ENCODE measurements around the gene SLC38A1.
"Not testable (repeated sequence)": the region's sequence is repeated elsewhere in the genome, so short reads cannot be mapped to it uniquely, and the experiment has no call there.

SLC38A1 gene

DNA sequence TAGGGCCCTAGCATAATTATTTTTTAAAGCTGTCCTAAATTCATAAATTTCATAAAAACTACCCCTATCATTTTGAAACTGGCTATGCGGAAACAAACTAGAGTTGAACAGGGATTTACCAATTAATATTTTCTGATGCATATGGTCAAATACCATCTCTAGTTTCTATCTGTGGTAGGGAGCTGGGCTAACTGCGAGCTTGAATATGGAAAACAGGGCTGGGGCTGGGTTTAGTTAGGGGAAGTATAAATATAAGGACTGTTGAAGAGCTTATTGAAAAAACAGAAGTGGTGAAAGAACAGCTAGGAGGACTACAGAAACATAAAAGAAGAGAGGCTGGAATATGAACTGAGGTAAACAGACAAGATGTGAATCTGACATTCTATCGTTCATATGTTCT lies 91.8 kb downstream of the SLC38A1 start:
- in situ Hi-C loops (cut with MboI; ENCODE audit: low sequenced_read_pairs), result no loop called here

DNA sequence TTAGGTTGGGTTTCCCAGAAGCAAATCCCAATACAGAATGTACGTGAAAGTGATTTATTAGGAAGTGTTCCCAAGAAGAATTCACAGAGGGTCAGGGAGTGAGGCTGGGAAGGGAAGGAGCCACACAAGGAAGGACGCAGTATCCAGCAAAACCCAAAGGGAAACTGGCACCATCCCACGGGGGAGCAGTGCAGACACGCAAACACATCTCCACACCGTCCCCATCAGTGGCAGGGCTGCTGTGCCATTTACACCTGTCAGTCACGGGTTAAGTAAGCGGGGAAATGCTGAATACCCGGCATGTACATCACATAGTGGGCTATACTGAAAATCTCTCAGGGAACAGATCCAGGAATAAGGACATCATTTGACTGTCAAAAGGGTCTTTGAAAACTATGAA lies 93.9 kb downstream of the SLC38A1 start:
- in situ Hi-C loops (cut with MboI; ENCODE audit: low sequenced_read_pairs), result no loop called here

DNA sequence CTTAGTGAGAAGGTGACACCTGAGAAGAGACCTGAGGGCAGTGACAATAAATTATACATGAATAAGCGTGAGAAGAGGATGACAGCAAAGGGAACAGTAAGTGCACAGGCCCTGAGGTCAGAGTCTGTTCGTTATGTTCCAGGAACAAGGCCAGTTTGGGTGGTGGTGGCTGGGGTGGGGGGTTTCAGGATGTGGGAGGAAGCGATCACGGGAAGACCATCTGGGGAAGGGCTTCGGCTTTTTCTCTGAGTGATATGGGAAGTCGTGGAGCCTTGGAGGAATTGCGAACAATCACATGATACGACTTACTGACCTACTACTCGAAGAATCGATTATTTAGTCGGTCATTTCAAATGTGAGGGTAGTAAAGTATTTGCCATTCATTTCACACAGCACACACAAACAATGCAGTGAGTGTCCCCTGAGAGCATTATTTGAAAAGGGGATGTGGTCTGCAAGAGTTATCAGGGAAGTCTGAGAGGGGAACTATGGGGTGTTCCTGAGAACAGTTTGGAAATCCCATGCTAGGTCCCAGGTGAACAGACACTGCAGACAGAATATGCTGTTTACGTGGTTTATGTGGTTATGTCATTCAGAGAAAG lies 94.7 kb downstream of the SLC38A1 start:
- in situ Hi-C loops (cut with MboI; ENCODE audit: low sequenced_read_pairs), result no loop called here

DNA sequence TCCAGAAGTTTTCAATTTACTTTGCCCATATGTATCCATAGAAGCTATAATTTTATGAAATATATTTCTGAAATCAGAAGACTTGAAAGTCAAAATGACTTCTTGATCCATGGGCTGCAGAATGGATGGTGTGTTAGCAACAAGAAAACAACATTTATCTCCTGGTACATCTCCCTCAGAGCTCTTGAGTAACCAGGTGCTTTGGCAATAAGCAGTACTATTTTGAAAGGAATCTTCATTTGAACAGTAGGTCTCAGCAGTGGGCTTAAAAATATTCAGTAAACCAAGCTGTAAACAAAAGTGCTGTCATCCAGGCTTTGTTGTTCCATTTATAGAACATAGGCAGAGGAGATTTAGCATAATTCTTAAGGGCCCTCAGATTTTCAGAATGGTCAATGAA lies 100.4 kb downstream of the SLC38A1 start:
- in situ Hi-C loops (cut with MboI; ENCODE audit: low sequenced_read_pairs), result no loop called here

DNA sequence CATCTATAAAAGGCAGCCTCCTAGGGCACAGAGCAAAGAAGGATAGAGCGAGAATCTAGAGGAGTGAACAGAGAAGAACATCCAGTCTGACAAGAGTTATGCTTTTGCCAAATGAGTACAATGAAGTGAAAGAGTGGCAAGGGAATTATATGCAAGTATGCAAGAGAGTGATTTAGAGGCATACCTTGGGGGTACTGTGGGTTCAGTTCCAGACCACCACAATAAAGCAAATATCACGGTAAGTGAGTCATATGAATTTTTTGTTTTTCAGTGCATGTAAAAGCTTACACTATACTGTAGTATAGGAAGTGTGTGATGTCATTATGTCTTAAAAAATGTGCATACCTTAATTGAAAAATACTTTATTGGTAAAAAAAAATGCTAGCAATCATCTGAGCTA lies 101.4 kb downstream of the SLC38A1 start:
- in situ Hi-C loops (cut with MboI; ENCODE audit: low sequenced_read_pairs), result no loop called here

DNA sequence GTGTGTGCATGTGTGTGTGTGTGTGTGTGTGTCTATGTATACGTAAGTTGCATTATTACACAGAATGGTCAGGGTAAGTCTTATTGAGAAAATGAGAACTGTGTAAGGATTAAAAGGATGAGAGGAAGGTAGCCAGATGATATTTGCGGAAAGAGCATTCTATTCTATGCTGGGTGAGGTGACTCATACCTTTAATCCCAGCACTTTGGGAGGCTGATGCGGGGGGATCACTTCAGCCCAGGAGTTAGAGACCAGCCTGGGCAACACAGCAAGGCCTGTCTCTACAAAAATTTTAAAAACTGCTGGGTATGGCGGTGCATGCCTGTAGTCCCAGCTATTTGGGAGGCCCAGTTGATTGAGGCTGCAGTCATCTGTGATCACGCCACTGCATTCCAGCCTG lies 103.7 kb downstream of the SLC38A1 start:
- in situ Hi-C loops (cut with MboI; ENCODE audit: low sequenced_read_pairs), result no loop called here

DNA sequence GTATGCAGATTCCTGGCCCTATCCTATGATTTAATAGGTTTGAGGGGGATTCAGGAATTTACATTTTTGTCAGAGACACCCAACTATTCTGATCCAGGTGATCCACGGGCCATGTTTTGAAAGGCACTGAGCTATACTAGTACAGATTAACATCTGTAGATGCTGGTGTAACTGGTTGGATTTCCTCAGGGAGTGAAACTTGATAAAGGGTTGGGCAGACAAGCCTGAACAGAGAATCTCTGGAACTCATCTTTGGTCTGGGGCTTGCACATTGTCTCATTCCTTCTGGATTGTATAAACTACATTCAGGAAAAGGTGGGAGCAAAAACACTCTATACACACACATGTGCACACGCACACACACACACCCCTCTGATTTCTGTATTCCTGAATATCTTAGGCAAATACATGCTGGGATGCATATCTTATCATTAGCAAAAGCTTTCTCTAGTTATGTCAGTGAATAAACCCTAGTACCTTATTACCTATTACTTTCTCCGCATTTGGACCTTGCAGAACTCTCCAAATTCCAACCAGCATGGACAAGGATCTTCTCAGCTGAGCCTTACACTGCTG lies 104.6 kb downstream of the SLC38A1 start:
- in situ Hi-C loops (cut with MboI; ENCODE audit: low sequenced_read_pairs), result no loop called here

DNA sequence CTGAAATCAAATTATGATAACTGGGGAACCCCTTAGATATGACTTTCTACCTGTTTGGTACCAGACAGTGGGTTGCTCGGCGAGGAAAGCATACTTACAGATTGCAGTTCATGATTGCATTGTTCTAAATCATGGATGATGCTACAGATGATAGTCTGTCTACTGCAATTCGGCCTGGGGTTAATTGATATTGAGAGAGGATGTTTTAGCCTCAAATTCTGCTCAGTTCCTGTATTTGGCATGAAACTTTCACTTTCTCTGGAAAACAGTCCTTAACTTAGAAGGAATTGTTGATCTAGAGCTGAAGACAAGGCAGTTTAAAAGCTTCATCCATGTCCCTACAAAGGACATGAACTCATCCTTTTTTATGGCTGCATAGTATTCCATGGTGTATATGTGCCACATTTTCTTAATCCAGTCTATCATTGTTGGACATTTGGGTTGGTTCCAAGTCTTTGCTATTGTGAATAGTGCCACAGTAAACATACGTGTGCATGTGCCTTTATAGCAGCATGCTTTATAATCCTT lies 106.2 kb downstream of the SLC38A1 start:
- in situ Hi-C loops (cut with MboI; ENCODE audit: low sequenced_read_pairs), result not testable (repeated sequence)

DNA sequence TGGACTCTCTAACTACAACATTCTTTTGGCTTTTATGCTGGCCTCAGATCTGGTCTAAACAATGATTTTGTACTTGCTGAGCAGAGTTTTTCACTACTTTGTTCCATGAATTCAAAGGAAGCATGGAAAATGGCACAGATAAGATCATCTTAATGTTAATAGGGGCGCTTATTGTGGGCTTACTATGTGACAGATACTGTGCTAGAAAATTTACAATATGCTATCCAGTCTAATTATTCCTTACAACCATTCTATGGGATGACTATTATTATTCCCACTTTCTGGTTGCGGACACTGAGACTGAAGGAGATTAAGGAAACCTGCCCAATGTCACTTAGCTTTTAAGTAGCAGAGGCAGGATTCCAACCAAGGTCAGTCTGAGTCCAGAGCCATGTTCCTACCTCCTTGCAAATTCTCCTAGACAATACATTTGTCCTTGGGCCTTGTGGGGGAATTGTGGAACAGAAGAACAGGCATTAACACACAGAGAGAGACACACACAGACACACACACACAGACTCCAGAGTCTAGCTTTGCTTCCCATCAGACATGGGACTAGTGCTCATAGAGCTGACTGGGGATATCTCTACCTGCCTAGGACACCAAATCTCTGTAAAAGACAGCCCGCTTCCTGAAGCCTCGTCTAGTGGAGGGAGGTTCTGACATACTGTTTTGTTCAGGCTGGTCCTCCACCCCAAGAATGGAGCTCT lies 107.7 kb downstream of the SLC38A1 start:
- in situ Hi-C loops (cut with MboI; ENCODE audit: low sequenced_read_pairs), result no loop called here

DNA sequence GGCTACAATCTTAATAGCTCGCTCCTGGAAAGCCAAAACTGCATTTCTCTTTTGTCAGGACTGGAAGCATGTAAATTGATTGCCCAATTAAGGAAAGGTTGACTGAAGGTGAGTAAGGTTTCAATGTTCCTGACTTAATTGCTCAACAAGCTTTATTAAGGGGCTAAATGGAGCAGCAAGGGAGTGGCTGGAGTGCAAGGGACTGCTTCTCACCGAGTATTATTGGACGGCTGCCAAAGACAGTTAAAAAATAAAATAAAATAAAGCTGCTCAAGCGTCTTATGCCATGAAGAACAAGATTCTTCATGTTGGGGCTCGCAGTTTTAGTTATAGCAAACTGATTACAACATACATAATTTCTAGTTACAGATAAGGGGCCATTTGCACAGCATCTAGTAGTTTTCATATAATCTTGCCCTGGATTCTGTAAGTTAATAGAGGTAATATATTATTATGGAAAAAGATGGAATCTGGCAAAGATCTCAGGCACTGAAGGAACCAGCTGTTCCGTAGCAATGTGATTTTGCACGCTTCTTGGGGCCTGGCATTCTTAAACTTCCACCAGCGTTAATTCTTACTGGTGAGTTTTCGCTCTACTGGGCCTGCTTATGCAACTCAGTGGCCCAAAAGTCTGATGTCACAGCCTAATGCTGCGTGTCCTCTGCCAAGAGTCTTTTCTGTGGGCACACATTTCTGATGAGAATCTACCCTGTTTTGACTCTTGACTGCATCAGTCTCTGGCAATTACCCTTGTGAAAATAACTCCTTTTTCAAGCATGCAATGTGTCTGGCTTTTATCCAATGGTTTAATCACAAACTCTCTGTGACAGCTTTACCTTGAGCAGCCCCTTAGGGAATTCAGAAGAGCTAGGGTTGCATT lies 108.5 kb downstream of the SLC38A1 start:
- in situ Hi-C loops (cut with MboI; ENCODE audit: low sequenced_read_pairs), result no loop called here

DNA sequence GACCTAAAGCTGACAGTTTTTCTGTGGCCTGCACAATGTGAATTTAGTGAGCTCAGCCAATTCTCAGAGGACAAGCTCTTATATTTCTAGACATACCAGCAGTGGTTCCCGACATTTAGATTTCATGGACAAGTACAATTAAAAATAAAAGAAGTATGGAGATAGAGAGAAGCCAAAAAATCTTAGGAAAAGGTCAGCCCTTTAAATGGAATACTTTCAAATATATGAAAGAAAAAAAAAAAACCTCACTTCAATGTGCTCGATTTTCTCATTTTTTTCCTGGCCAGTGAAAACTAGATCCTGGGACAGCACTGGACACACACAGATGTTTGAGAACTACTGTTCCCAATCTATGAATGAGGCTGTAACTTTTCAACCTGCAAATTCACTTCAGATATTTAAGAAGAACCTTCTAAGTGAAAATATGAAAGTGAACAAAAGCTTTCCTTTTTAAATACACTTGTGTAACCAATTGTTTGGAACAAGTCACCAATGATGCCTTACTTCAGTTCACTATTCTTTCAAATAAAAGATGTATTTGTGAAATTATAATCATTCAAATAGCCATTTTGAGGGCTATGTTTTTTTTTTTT lies 109.4 kb downstream of the SLC38A1 start:
- in situ Hi-C loops (cut with MboI; ENCODE audit: low sequenced_read_pairs), result loop anchor here (10.0 kb wide), 1 partner anchor 145 kb away; no protein-coding TSS in a partner anchor

DNA sequence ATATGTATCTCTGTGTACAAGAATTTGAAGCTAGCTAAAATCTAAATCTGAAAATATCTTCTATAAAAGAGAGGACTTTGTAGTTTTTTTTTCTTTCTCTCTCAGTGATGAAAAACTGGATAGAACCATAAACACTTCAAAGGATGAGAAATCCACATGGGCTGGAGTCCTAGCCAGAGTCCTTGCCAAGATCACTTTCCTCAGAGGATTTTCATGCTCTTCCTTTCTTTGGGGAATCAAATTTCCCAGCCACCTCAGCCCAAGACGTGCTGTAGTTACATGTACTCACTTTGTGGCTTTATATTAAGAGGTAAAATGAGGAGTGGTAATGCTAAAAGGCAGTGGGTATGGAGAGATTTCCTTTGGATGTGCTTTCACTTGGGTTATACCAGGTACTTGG lies 110.3 kb downstream of the SLC38A1 start:
- in situ Hi-C loops (cut with MboI; ENCODE audit: low sequenced_read_pairs), result loop anchor here (10.0 kb wide), 1 partner anchor 146 kb away; no protein-coding TSS in a partner anchor

DNA sequence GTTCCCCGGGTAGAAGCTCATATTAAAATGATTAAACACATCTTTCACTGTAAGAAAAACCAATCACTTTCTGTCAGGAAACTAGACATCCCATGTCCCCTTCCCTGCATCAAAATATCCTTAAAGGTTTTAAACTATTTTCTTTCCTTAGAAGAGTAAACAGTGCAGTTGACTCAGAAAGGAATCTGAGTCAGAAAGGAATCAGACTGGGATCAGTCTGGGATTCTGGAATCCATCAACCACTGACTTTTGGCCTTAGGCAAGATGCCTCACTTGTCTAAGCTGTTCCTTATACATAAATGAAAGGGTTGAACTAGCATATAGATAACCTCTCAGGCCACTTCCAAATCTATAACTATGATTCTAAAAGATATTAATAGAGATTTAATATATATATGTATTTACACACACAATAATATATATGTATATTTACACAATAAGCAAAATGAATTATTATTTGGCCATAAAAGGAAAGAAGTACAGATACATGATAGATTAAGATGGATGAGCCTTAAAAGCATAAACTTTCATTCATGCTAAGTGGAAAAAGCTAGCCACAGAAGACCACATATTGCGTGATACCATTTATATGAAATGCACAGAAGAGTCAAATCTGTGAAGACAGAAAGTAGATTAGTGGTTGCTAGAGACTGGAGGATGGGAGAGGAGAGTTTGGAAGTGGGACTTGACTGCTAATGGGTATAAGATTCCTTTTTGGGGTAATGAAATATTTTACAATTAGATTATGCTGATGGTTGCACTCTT lies 114.4 kb downstream of the SLC38A1 start:
- in situ Hi-C loops (cut with MboI; ENCODE audit: low sequenced_read_pairs), result loop anchor here (10.0 kb wide), 1 partner anchor 150 kb away; no protein-coding TSS in a partner anchor

DNA sequence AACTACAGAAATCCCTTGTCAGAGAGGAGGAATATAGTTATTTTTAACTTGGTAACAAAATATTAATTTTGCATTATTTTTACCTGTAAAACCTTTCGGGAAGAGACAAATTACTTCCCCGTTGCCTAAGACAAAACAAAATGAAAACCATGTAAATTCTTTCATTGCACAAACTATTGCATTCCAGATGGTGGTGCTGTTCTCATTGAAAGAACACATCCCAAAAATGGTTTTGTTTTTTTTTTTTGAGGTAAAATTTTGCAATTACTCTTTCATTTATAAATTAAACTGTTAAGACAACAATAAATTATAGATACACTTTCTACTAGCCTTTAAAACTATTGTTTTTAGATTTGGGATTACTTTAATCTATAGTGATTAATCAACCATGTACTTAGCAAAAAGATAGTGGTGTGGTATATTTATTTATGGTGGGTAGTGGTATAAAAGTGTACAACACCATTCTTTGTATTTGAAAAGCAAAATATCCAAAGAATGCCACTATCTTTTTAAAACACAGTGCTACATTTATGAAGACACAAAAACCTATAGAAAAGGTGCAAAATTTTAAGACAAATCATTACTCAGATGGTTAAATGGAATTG lies 115.5 kb downstream of the SLC38A1 start:
- in situ Hi-C loops (cut with MboI; ENCODE audit: low sequenced_read_pairs), result loop anchor here (10.0 kb wide), 1 partner anchor 151 kb away; no protein-coding TSS in a partner anchor

DNA sequence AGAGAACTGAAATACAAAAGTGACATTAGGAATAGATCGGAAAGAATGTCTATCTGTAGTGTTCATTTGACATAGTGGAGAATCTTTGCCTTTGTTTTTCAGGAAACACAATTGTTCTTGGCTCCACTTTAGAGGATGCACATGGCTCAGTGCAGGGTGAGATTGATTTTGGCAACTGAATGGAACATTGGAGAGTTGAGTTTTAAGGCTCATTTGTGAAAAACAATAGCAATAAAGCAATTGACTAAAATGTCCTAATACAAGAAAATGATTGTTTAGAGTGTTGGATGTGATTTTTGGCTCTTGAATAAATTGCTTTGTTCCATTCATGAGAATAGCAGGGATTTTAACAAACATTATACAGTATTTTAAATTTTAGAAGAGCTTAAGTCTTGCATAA lies 116.4 kb downstream of the SLC38A1 start:
- in situ Hi-C loops (cut with MboI; ENCODE audit: low sequenced_read_pairs), result loop anchor here (10.0 kb wide), 1 partner anchor 152 kb away; no protein-coding TSS in a partner anchor

DNA sequence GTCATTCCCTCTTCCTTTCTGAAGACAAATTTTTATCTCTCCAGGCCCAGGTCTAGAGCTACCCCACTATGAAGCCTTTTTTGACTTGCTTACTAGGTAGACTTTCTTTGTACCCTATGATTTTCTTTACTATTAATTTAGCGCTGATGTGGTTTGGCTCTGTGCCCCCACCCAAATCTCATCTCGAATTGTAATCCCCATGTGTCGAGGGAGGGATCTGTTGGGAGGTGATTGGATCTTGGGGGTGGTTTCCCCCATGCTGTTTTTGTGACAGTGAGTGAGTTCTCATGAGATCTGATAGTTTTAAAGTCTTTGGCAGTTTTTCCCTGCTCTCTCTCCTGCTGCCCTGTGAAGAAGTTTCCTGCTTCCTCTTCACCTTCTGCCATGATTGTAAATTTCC lies 118.1 kb downstream of the SLC38A1 start:
- in situ Hi-C loops (cut with MboI; ENCODE audit: low sequenced_read_pairs), result loop anchor here (10.0 kb wide), 1 partner anchor 154 kb away; no protein-coding TSS in a partner anchor

DNA sequence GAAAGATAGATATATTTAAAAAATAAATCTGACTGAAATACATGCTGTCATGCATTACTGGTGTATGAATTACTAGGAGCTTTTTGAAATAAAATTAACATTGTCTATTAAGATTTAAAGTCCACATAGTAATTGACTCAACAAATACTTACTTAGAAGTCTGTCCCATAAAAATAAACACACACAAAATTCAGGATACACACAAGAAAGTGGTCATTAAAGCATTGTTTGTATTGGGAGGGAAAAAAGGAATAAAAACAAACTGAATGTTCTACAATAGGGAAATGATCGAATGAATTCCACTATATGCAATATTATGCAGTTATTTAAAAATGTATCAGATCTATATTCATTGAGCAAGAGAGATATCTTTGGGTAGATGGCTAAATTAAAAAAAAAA lies 118.9 kb downstream of the SLC38A1 start:
- in situ Hi-C loops (cut with MboI; ENCODE audit: low sequenced_read_pairs), result loop anchor here (10.0 to 25.0 kb wide), 3 partner anchors 155 to 862 kb away; no protein-coding TSS in a partner anchor

DNA sequence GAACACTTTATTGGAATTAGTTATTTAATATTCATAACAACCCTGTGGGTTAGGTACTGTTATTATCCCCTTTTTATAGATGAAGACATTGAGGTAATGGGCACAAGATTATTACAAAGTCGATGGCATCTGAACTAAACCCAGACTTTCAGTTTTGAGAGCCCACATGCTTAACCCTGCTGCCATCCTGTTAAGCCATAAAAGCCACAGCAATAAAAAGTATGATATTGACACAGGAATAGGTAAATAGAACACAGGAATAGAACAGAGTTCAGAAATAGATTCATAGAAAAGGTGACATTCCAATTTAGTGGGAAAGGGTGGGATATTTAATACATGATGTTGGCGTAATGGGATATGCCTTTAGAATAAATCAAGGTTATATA lies 119.8 kb downstream of the SLC38A1 start:
- in situ Hi-C loops (cut with MboI; ENCODE audit: low sequenced_read_pairs), result loop anchor here (25.0 kb wide), 2 partner anchors 538 to 863 kb away; no protein-coding TSS in a partner anchor

Data from HL-60/S4 (cell line).